ENCODE results near the gene SVBP. TPM values are rescaled to one million over a fixed set of nuclear protein-coding genes. Genes with fewer than 3 reads are reported as not detected.

Gene SVBP
- total and polyA plus RNA-seq, 2 of the 8 experiments (the other 6 are each of a cell fraction or from before 2014, with no cell fraction given), result 29.7 to 30.2 TPM

- no peak for TF ChIP-seq CEBPB (IDR thresholded peaks at IDR 0.05; ENCODE audit: low read depth, low read length)
- TF ChIP-seq SP1 (IDR thresholded peaks at IDR 0.05; ENCODE audit: low read depth, low read length), result 0 out of 2 replicates have a peak, but pooled peaks have one; percentile 17
- no peak for TF ChIP-seq NRF1 (IDR thresholded peaks at IDR 0.05; ENCODE audit: low read depth, low read length)
- TF ChIP-seq KDM5A (IDR thresholded peaks at IDR 0.05; ENCODE audit: low read length), result no peak
- TF ChIP-seq POLR2AphosphoS5 (IDR thresholded peaks at IDR 0.05; ENCODE audit: low read depth, low read length), result no peak
- 0 out of 4 replicates have a peak, but pooled peaks of 1 of the 2 experiments have one; percentile 6 for TF ChIP-seq HDAC2 (IDR thresholded peaks at IDR 0.05; ENCODE audit: borderline replicate concordance in 1 of 2, low read depth in 2 of 2, low read length in 2 of 2)
- TF ChIP-seq SP4 (IDR thresholded peaks at IDR 0.05; ENCODE audit: low read length), result no peak
Measured at GRCh38 chr1:42845866-42846256, 28.7 kb upstream of the SVBP start (continued).

Data from H1 (cell line).